H1 (cell line): ENCODE data around the gene TOP3A. TPM values are rescaled to one million over a fixed set of nuclear protein-coding genes. Genes with fewer than 3 reads are reported as not detected.

ENCODE experiments used
- GABPA ChIP-seq: IDR thresholded peaks from 2 replicates; pipeline ENCODE4 v1.6.1; 2011; ENCODE audit warnings: mild to moderate bottlenecking, low read length, moderate library complexity, borderline replicate concordance; ENCODE audit not compliant: insufficient read depth
- polyA plus RNA-seq, 7 experiments: library from polyadenylated mRNA; depleted of rRNA in 3 of 7; stranded (reverse) in 5 of 7; unstranded in 2 of 7; fragments of >200 nt in 5 of 7; fragments of 200-250 nt in 2 of 7; gene quantifications; 1 replicate in 5 of 7; 2 replicates in 1 of 7; 4 replicates in 1 of 7; pipeline versions ENCODE4 v1.2.1 to v1.2.3, GENCODE V29; 2011 to 2013; ENCODE audit warnings: missing spikeins in 2 of 7, mixed read lengths in 2 of 7
- total RNA-seq: library from RNA; stranded (reverse); fragmentation: NEBNext Ultra II Directional; extraction: Animal tissue kit (Norgen Biotek cat#: 25700); gene quantifications from 2 replicates; pipeline ENCODE4 v1.2.1, GENCODE V29; 2021
- TF ChIP-seq, protein P1 (sequence below): fragments of 300-600 bp; sonication (generic); IDR thresholded peaks from 2 replicates; pipeline ENCODE4 v1.7.1; 2012; ENCODE audit warnings: low read length, moderate library complexity, mild to moderate bottlenecking, inconsistent platforms; ENCODE audit not compliant: insufficient replicate concordance
- TF ChIP-seq, protein P2 (sequence below): IDR thresholded peaks from 2 replicates; pipeline ENCODE4 v1.6.1; 2011; ENCODE audit warnings: low read depth, mild to moderate bottlenecking, low read length; ENCODE audit not compliant: insufficient read depth

The TOP3A gene
- total and polyA plus RNA-seq, 2 of the 8 experiments (the other 6 are each of a cell fraction or from before 2014, with no cell fraction given), result 23.4 to 54.3 TPM

GRCh38 chr17:18229771-18230170 lies 85.0 kb downstream of the TOP3A start (continued):
- TF ChIP-seq, protein P1, sequence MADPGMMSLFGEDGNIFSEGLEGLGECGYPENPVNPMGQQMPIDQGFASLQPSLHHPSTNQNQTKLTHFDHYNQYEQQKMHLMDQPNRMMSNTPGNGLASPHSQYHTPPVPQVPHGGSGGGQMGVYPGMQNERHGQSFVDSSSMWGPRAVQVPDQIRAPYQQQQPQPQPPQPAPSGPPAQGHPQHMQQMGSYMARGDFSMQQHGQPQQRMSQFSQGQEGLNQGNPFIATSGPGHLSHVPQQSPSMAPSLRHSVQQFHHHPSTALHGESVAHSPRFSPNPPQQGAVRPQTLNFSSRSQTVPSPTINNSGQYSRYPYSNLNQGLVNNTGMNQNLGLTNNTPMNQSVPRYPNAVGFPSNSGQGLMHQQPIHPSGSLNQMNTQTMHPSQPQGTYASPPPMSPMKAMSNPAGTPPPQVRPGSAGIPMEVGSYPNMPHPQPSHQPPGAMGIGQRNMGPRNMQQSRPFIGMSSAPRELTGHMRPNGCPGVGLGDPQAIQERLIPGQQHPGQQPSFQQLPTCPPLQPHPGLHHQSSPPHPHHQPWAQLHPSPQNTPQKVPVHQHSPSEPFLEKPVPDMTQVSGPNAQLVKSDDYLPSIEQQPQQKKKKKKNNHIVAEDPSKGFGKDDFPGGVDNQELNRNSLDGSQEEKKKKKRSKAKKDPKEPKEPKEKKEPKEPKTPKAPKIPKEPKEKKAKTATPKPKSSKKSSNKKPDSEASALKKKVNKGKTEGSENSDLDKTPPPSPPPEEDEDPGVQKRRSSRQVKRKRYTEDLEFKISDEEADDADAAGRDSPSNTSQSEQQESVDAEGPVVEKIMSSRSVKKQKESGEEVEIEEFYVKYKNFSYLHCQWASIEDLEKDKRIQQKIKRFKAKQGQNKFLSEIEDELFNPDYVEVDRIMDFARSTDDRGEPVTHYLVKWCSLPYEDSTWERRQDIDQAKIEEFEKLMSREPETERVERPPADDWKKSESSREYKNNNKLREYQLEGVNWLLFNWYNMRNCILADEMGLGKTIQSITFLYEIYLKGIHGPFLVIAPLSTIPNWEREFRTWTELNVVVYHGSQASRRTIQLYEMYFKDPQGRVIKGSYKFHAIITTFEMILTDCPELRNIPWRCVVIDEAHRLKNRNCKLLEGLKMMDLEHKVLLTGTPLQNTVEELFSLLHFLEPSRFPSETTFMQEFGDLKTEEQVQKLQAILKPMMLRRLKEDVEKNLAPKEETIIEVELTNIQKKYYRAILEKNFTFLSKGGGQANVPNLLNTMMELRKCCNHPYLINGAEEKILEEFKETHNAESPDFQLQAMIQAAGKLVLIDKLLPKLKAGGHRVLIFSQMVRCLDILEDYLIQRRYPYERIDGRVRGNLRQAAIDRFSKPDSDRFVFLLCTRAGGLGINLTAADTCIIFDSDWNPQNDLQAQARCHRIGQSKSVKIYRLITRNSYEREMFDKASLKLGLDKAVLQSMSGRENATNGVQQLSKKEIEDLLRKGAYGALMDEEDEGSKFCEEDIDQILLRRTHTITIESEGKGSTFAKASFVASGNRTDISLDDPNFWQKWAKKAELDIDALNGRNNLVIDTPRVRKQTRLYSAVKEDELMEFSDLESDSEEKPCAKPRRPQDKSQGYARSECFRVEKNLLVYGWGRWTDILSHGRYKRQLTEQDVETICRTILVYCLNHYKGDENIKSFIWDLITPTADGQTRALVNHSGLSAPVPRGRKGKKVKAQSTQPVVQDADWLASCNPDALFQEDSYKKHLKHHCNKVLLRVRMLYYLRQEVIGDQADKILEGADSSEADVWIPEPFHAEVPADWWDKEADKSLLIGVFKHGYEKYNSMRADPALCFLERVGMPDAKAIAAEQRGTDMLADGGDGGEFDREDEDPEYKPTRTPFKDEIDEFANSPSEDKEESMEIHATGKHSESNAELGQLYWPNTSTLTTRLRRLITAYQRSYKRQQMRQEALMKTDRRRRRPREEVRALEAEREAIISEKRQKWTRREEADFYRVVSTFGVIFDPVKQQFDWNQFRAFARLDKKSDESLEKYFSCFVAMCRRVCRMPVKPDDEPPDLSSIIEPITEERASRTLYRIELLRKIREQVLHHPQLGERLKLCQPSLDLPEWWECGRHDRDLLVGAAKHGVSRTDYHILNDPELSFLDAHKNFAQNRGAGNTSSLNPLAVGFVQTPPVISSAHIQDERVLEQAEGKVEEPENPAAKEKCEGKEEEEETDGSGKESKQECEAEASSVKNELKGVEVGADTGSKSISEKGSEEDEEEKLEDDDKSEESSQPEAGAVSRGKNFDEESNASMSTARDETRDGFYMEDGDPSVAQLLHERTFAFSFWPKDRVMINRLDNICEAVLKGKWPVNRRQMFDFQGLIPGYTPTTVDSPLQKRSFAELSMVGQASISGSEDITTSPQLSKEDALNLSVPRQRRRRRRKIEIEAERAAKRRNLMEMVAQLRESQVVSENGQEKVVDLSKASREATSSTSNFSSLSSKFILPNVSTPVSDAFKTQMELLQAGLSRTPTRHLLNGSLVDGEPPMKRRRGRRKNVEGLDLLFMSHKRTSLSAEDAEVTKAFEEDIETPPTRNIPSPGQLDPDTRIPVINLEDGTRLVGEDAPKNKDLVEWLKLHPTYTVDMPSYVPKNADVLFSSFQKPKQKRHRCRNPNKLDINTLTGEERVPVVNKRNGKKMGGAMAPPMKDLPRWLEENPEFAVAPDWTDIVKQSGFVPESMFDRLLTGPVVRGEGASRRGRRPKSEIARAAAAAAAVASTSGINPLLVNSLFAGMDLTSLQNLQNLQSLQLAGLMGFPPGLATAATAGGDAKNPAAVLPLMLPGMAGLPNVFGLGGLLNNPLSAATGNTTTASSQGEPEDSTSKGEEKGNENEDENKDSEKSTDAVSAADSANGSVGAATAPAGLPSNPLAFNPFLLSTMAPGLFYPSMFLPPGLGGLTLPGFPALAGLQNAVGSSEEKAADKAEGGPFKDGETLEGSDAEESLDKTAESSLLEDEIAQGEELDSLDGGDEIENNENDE, result no peak
- TF ChIP-seq, protein P2, sequence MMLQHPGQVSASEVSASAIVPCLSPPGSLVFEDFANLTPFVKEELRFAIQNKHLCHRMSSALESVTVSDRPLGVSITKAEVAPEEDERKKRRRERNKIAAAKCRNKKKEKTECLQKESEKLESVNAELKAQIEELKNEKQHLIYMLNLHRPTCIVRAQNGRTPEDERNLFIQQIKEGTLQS, result no peak
- no peak for TF ChIP-seq GABPA
